HEK293 (cell line): ENCODE measurements around the gene KIAA1328.

Source experiments
- GLIS1 ChIP-seq: fragments of 450-650 bp; formaldehyde crosslinking; IDR thresholded peaks from 2 replicates; pipeline ENCODE4 v1.5.1; 2016; ENCODE audit warnings: missing biosample characterization, missing genetic modification characterization
- INSM2 ChIP-seq: fragments of 450-650 bp; formaldehyde crosslinking; IDR thresholded peaks from 2 replicates; pipeline ENCODE4 v1.5.1; 2016; ENCODE audit warnings: missing biosample characterization, missing genetic modification characterization
- KLF10 ChIP-seq: fragments of 450-650 bp; IDR thresholded peaks from 2 replicates; pipeline ENCODE4 v1.5.1; 2018; ENCODE audit warnings: missing biosample characterization, mild to moderate bottlenecking, missing genetic modification characterization
- OVOL3 ChIP-seq: fragments of 450-650 bp; formaldehyde crosslinking; IDR thresholded peaks from 2 replicates; pipeline ENCODE4 v1.5.1; 2016; ENCODE audit warnings: missing biosample characterization, missing genetic modification characterization
- TRIM28 ChIP-seq: IDR thresholded peaks from 2 replicates; pipeline ENCODE4 v1.6.1; 2011; ENCODE audit warnings: low read length, control low read depth, borderline replicate concordance
- YY2 ChIP-seq: fragments of 450-650 bp; formaldehyde crosslinking; IDR thresholded peaks from 2 replicates; pipeline ENCODE4 v1.5.1; 2016; ENCODE audit warnings: missing biosample characterization, missing genetic modification characterization
- ZBTB1 ChIP-seq: fragments of 450-650 bp; formaldehyde crosslinking; IDR thresholded peaks from 2 replicates; pipeline ENCODE4 v1.5.1; 2016; ENCODE audit warnings: missing biosample characterization, missing genetic modification characterization
- ZBTB8A ChIP-seq: fragments of 450-650 bp; formaldehyde crosslinking; IDR thresholded peaks from 2 replicates; pipeline ENCODE4 v1.5.1; 2016; ENCODE audit warnings: missing biosample characterization, missing genetic modification characterization
- ZNF146 ChIP-seq: fragments of 450-650 bp; formaldehyde crosslinking; IDR thresholded peaks from 2 replicates; pipeline ENCODE4 v1.5.1; 2016; ENCODE audit warnings: missing biosample characterization, missing genetic modification characterization
- ZNF155 ChIP-seq: fragments of 450-650 bp; formaldehyde crosslinking; IDR thresholded peaks from 2 replicates; pipeline ENCODE4 v1.5.1; 2016; ENCODE audit warnings: missing biosample characterization, missing genetic modification characterization
- ZNF16 ChIP-seq: fragments of 450-650 bp; formaldehyde crosslinking; IDR thresholded peaks from 2 replicates; pipeline ENCODE4 v1.5.1; 2016; ENCODE audit warnings: low read depth, missing biosample characterization, missing genetic modification characterization
- ZNF274 ChIP-seq, 2 experiments: fragments of 200-500 bp in 1 of 2; fragments of 450-650 bp in 1 of 2; sonication (Bioruptor generic) in 1 of 2; formaldehyde crosslinking in 1 of 2; IDR thresholded peaks; 2 replicates each; pipeline versions ENCODE4 v1.5.1 to v1.6.1; 2014 to 2016; ENCODE audit warnings: borderline replicate concordance in 1 of 2, inconsistent platforms in 1 of 2, low read length in 1 of 2, missing biosample characterization in 1 of 2, missing genetic modification characterization in 1 of 2
- ZNF280D ChIP-seq: fragments of 450-650 bp; formaldehyde crosslinking; IDR thresholded peaks from 2 replicates; pipeline ENCODE4 v1.5.1; 2016; ENCODE audit warnings: missing biosample characterization, missing genetic modification characterization
- ZNF391 ChIP-seq: fragments of 450-650 bp; formaldehyde crosslinking; IDR thresholded peaks from 2 replicates; pipeline ENCODE4 v1.5.1; 2016; ENCODE audit warnings: low read depth, missing biosample characterization, missing genetic modification characterization, borderline replicate concordance
- ZNF398 ChIP-seq: fragments of 450-650 bp; formaldehyde crosslinking; IDR thresholded peaks from 2 replicates; pipeline ENCODE4 v1.5.1; 2017; ENCODE audit warnings: missing biosample characterization, missing genetic modification characterization
- ZNF549 ChIP-seq: fragments of 450-650 bp; IDR thresholded peaks from 2 replicates; pipeline ENCODE4 v1.5.1; 2018; ENCODE audit warnings: missing biosample characterization, missing genetic modification characterization, mild to moderate bottlenecking, inconsistent platforms, moderate library complexity
- ZNF558 ChIP-seq: fragments of 450-650 bp; formaldehyde crosslinking; IDR thresholded peaks from 2 replicates; pipeline ENCODE4 v1.5.1; 2016; ENCODE audit warnings: missing biosample characterization, missing genetic modification characterization
- ZNF560 ChIP-seq: fragments of 450-650 bp; formaldehyde crosslinking; IDR thresholded peaks from 2 replicates; pipeline ENCODE4 v1.5.1; 2017; ENCODE audit warnings: missing biosample characterization, missing genetic modification characterization, borderline replicate concordance
- ZNF580 ChIP-seq: fragments of 450-650 bp; formaldehyde crosslinking; IDR thresholded peaks from 2 replicates; pipeline ENCODE4 v1.5.1; 2016; ENCODE audit warnings: missing biosample characterization, missing genetic modification characterization
- ZNF585B ChIP-seq: fragments of 450-650 bp; formaldehyde crosslinking; IDR thresholded peaks from 2 replicates; pipeline ENCODE4 v1.5.1; 2016; ENCODE audit warnings: missing biosample characterization, missing genetic modification characterization
- ZNF660 ChIP-seq: fragments of 450-650 bp; IDR thresholded peaks from 2 replicates; pipeline ENCODE4 v1.5.1; 2018; ENCODE audit warnings: missing biosample characterization, mild to moderate bottlenecking, missing genetic modification characterization
- ZNF701 ChIP-seq: fragments of 450-650 bp; formaldehyde crosslinking; IDR thresholded peaks from 2 replicates; pipeline ENCODE4 v1.5.1; 2016; ENCODE audit warnings: missing biosample characterization, missing genetic modification characterization
- ZNF776 ChIP-seq: fragments of 450-650 bp; formaldehyde crosslinking; IDR thresholded peaks from 2 replicates; pipeline ENCODE4 v1.5.0; 2017; ENCODE audit warnings: missing biosample characterization, missing genetic modification characterization, borderline replicate concordance
- ZSCAN18 ChIP-seq: fragments of 450-650 bp; formaldehyde crosslinking; IDR thresholded peaks from 2 replicates; pipeline ENCODE4 v1.5.1; 2016; ENCODE audit warnings: missing biosample characterization, missing genetic modification characterization
- ZSCAN30 ChIP-seq: fragments of 450-650 bp; IDR thresholded peaks from 2 replicates; pipeline ENCODE4 v1.5.1; 2018; ENCODE audit warnings: missing biosample characterization, mild to moderate bottlenecking, missing genetic modification characterization, moderate library complexity
- TF ChIP-seq, protein P1 (sequence below): fragments of 450-650 bp; formaldehyde crosslinking; IDR thresholded peaks from 2 replicates; pipeline ENCODE4 v1.5.1; 2016; ENCODE audit warnings: missing biosample characterization, missing genetic modification characterization
- TF ChIP-seq, protein P2 (sequence below): fragments of 450-650 bp; formaldehyde crosslinking; IDR thresholded peaks from 2 replicates; pipeline ENCODE4 v1.5.1; 2017; ENCODE audit warnings: missing biosample characterization, missing genetic modification characterization

KIAA1328 gene

DNA sequence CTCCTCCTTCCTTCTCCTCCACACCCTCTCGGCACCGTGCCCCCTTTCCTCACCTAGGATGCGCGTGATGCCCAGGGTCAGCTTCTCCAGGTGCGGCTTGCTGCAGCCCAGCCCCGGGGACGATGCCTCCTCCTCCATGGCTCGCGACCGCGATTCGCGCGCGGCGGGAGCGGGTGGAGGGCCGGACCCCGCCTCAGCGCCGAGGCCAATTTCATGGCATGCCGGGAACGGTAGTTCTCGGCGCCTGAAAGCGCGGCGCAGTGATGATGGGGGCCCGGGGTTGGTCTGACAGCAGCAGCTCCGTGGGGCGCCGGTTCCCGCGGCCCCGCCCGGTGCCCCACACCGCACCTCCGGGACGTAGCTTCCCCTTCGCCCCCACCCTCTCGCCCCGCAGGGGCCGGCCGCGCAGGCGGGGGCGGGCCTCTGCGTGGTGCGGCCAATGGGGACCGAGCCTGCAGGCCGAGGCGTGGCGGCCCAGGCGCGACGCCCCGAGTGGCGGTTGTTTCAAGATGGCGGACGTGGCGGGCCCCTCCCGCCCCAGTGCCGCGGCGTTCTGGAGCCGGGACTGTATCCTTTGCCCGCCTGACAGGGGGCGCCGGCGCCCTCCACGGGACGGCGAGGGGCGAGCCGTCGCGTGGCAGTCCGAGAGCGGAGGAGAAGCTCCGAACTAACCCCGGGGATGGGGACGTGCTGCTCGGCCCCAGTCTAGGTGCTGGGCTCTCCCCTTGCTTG is at the start of gene KIAA1328, which contains the start of gene TPGS2 (continued):
- TF ChIP-seq ZNF280D (tag by site-specific recombination) = no peak
- no peak for TF ChIP-seq INSM2 (tag by site-specific recombination)
- TF ChIP-seq OVOL3 (tag by site-specific recombination) = no peak
- no peak for TF ChIP-seq ZNF16 (tag by site-specific recombination)
- no peak for TF ChIP-seq ZNF560 (tag by site-specific recombination)
- TF ChIP-seq, protein P1, sequence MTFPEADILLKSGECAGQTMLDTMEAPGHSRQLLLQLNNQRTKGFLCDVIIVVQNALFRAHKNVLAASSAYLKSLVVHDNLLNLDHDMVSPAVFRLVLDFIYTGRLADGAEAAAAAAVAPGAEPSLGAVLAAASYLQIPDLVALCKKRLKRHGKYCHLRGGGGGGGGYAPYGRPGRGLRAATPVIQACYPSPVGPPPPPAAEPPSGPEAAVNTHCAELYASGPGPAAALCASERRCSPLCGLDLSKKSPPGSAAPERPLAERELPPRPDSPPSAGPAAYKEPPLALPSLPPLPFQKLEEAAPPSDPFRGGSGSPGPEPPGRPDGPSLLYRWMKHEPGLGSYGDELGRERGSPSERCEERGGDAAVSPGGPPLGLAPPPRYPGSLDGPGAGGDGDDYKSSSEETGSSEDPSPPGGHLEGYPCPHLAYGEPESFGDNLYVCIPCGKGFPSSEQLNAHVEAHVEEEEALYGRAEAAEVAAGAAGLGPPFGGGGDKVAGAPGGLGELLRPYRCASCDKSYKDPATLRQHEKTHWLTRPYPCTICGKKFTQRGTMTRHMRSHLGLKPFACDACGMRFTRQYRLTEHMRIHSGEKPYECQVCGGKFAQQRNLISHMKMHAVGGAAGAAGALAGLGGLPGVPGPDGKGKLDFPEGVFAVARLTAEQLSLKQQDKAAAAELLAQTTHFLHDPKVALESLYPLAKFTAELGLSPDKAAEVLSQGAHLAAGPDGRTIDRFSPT (tag by site-specific recombination) = no peak
- TF ChIP-seq ZNF558 (tag by site-specific recombination) = no peak
- TF ChIP-seq ZBTB8A (tag by site-specific recombination) = peak; percentile 96
- TF ChIP-seq, protein P2, sequence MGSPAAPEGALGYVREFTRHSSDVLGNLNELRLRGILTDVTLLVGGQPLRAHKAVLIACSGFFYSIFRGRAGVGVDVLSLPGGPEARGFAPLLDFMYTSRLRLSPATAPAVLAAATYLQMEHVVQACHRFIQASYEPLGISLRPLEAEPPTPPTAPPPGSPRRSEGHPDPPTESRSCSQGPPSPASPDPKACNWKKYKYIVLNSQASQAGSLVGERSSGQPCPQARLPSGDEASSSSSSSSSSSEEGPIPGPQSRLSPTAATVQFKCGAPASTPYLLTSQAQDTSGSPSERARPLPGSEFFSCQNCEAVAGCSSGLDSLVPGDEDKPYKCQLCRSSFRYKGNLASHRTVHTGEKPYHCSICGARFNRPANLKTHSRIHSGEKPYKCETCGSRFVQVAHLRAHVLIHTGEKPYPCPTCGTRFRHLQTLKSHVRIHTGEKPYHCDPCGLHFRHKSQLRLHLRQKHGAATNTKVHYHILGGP = no peak
- TF ChIP-seq ZNF146 = no peak
- TF ChIP-seq TRIM28 = no peak
- peak; percentile 90 for TF ChIP-seq ZSCAN30
- no peak for TF ChIP-seq ZNF585B (tag by site-specific recombination)
- TF ChIP-seq KLF10 (tag by site-specific recombination) = peak; percentile 59
- TF ChIP-seq GLIS1 (tag by site-specific recombination) = no peak
- TF ChIP-seq ZNF274 (IDR thresholded peaks at IDR 0.05; ENCODE audit: low read length) = no peak
- no peak for TF ChIP-seq ZNF274 (tag by site-specific recombination; IDR thresholded peaks at IDR 0.05; ENCODE audit: borderline replicate concordance)
- no peak for TF ChIP-seq ZSCAN18
- TF ChIP-seq ZNF660 (tag by site-specific recombination) = peak; percentile 57; the same call in 1 of the 2 replicates
- TF ChIP-seq ZNF155 (tag by site-specific recombination) = no peak
- 0 out of 2 replicates have a peak, but pooled peaks have one; percentile 17 for TF ChIP-seq ZNF549 (tag by site-specific recombination)
- TF ChIP-seq ZNF580 (tag by site-specific recombination) = 0 out of 2 replicates have a peak, but pooled peaks have one; percentile 37
- TF ChIP-seq ZNF701 (tag by site-specific recombination) = no peak
- TF ChIP-seq ZNF391 (tag by site-specific recombination) = no peak
- TF ChIP-seq YY2 (tag by site-specific recombination) = peak; percentile 57
- no peak for TF ChIP-seq ZNF776 (tag by site-specific recombination)
- TF ChIP-seq ZBTB1 (tag by site-specific recombination) = no peak
- peak; percentile 24; the same call in 1 of the 2 replicates for TF ChIP-seq ZNF398 (tag by site-specific recombination)
